Mucosa of gallbladder (tissue), 1 donor: ENCODE measurements around the gene COL6A5. TPM values are rescaled to one million over a fixed set of nuclear protein-coding genes. Genes with fewer than 3 reads are reported as not detected.
"Not testable (repeated sequence)": the region's sequence is repeated elsewhere in the genome, so short reads cannot be mapped to it uniquely, and the experiment has no call there.

Source experiments
- DNase-seq: peaks from one replicate; pipeline ENCODE4 v3.0.0-alpha.2; 2020; ENCODE audit warnings: low spot score
- total RNA-seq: library from RNA; stranded (reverse); gene quantifications from one replicate; pipeline ENCODE4 v1.2.1, GENCODE V29; 2021
- donor health status: DM: no; HTN: no; CAD: no.

The COL6A5 gene
- total RNA-seq, result not detected

DNA sequence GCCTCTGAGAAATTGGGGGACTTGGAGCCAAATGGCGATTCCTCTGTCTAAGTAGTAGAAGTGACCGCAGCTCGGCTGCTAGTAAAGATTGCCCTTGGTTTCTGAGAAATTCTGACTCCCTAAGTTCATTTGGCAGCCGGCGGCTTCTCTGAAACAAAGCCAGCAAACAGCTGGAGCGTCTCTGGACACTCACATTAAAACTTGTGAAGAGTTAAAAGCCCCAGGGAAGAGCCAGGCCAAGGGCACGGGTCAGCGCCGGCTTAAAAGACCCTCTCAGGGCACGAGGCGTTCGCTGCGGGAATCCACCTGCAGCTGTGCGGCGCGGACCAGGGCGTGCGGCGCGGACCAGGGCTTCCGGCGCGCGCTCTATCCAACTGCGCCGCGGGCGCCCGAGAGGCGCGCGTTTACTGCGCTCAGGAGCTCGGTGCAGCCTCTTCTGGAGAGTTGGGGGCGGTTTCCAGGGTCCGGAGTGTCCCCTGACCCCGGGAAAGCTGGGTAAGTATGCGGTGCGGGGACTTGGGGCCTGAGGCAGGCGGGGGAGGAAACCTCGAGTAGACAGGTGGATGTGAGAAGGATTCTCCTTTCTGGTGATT is at the start of gene COL6A5:
COL6A5 (plus strand) TSS at position 186 of the 593 bp plus-strand sequence. CDS start 27,967 bp downstream, outside the sequence.
- no peak for DNase-seq

DNA sequence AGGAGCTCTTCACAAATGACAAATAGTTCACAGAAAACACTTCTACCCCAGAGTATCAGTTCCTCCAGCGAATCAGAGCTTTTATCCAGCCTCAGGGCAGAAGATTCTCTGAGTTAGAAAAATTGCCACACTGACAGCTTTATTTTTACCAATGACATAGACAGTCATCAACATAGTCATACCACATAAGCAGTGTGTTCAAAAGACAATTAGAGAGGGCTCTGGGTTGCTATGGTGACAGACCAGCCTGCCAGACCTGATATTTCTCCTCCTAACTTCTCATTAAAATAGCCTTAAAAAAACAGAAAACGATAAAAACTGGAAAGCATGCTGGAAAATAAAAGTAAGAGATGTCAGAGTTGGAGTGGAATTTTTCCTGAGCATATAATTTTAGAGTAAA is 45.9 kb upstream of the COL6A5 start:
- DNase-seq, result no peak

DNA sequence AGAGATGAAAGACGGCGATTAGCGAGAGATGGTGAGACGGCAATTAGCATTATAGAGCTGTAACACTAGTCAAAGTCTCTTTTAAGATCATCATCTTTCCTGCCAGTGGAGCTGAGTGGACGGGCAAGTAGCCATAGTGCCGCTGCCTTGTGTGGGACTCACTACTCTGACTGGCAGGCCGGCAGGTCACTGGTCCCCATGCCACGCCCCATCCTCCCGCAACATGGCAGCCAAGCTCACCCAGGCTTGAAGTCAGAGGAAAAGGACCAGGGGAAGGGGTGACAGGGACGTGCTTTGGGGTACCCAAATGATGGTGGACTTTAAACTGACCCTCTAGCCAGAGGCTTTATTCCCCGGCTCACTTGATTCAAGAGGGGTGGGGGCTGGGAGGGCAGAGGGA is 44.6 kb upstream of the COL6A5 start:
- no peak for DNase-seq

GRCh38 chr3:130310109-130310508 is 35.4 kb upstream of the COL6A5 start:
- DNase-seq, result no peak

- DNase-seq, result no peak
These were observed 33.1 kb upstream of the COL6A5 start for GRCh38 chr3:130312374-130312773.

DNA sequence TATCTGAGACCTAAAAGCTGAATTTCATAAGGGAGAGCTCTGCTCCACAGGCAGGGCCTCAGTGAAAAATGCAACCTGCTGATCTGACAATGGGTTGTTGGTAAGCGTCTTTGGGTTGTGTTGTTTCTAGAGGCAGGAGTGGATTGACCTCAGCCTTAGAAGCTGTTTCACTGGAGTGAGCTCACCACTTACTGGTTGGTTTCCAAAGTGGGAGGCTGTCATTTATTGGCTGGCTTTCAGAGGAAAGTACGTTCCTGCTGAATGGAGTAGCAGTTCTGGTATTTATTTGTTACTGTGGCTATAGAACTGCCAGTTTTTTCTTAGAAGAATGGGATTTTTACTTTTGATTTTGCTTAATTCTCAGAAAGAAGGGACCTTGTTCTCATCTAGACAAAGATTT is 29.3 kb upstream of the COL6A5 start:
- DNase-seq, result peak; percentile 27

DNA sequence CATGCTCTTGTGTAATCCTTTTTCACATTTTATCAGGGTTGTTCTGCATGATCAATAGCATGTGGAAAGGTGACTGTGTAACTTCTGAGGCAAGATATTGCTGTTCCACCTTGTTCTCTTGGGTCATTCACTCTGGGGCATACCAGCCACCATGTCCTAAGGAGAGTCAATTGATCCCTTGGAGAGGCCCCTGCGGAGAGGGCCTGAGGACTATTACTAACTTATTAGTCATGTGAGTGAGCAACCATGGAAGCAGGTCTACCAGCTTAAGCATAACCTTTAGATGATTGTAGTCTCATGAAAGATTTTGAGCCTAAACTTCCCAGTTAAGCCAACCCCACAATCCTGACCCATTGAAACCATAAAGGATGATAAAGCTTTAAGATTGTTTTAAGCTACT is 22.0 kb upstream of the COL6A5 start:
- no peak for DNase-seq

GRCh38 chr3:130340766-130341165 is 4.7 kb upstream of the COL6A5 start:
- DNase-seq, result no peak

DNA sequence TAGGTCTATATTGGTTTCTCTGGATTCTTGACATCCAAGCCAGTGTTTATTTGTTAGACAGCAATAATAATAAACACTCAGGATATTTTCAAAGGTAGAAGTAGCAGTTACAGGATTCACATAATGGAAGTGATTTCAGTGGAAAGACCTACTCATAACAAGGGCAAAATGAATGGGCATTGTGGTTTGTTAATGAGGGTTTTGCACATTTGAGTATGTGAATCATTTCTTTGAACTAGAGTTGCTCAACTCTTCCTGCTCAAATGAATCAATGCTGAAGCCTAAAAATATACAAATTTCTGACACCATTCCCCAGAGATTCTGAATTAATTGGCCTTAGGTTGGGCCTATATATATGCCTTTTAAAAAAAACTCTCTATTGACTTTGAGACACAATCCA is 4.1 kb upstream of the COL6A5 start:
- no peak for DNase-seq

GRCh38 chr3:130341882-130342281 is 3.6 kb upstream of the COL6A5 start:
- DNase-seq, result no peak

GRCh38 chr3:130342821-130343661 is 2.4 kb upstream of the COL6A5 start:
- DNase-seq, result no peak

DNA sequence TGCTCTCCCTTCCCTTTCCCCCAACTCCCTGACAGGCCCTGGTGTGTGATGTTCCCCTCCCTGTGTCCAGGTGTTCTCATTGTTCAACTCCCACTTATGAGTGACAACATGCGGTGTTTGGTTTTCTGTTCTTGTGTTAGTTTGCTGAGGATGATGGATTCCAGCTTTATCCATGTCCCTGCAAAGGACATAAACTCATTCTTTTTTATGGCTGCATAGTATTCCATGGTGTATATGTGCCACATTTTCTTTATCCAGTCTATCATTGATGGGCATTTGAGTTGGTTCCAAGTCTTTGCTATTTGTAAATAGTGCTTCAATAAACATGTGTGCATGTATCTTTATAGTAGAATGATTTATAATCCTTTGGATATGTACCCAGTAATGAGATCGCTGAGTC is 2.8 kb downstream of the COL6A5 start:
- not testable (repeated sequence) for DNase-seq

GRCh38 chr3:130354430-130354829 is 9.0 kb downstream of the COL6A5 start:
- DNase-seq, result no peak

DNA sequence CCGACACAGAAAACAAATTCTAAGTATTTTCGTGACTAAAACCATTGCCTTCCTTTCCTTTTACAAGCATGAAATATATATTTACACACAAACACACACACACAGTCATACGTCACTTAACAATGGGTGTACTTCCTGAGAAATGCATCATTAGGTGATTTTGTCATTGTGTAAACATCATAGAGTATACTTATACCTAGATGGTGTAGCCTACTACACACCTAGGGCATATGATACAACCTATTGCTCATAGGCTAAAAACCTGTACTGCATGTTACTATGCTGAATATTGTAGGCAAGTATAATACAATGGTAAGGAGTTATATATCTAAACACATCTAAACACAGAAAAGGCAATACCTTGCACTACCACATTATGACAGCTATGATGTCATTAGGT is 28.6 kb downstream of the COL6A5 start:
- DNase-seq, result no peak

GRCh38 chr3:130374908-130375307 is 29.4 kb downstream of the COL6A5 start:
- no peak for DNase-seq

DNA sequence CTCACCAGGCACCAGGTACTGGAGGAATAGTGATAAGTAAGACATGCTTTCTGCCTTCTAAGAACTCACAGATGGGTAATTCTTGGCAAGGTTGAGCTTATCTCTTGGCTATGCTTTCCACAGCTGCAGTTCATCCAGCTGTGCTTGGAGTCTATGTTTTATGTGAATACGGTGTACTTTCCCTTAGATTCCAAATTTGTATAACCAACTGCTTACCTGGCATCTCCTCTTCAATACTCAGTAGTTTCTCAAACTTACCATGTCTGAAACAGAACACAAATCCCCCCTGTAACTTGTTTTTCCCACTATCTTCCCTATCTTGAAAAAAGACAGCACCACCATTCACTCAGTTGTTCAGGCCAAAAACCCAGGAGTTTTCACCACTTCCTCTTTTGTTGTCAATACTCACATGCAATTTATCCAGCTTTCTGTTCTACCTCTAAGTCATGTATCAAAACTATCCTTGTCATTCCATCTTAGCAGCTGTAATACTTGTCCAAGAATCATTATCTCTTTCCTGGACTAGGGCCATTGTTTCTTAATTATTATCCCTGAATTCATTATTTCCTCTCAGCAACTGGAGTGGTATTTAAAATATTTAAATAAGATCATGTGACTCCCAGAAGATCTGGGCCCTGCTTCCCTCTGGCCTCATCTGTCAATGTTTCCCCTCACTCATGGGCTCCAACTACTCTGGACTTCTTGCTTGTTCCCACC is 32.6 kb downstream of the COL6A5 start:
- no peak for DNase-seq

- no peak for DNase-seq
These were observed 33.3 kb downstream of the COL6A5 start for GRCh38 chr3:130378677-130379191.

GRCh38 chr3:130379274-130379673 is 33.8 kb downstream of the COL6A5 start:
- no peak for DNase-seq

DNA sequence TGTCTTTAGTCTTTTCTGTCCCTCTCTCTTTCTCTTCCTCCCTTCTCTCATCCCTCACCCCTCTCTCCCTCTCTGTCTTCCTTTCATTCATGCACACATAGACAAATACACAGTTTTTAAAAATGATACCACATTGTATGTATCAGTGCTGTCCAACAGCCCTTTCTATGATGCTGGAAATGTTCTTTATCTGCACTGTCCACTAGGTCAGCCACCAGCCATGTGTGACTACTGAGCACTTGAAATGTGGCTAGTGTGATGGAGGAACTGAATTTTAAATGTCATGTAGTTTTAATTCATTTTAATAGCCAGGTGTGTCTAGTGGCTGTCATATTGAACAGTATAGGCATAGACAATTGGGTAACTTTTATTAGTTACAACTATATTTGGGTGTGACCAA is 34.9 kb downstream of the COL6A5 start:
- DNase-seq, result no peak

- no peak for DNase-seq
These were observed 38.0 kb downstream of the COL6A5 start for GRCh38 chr3:130383424-130383823.

DNA sequence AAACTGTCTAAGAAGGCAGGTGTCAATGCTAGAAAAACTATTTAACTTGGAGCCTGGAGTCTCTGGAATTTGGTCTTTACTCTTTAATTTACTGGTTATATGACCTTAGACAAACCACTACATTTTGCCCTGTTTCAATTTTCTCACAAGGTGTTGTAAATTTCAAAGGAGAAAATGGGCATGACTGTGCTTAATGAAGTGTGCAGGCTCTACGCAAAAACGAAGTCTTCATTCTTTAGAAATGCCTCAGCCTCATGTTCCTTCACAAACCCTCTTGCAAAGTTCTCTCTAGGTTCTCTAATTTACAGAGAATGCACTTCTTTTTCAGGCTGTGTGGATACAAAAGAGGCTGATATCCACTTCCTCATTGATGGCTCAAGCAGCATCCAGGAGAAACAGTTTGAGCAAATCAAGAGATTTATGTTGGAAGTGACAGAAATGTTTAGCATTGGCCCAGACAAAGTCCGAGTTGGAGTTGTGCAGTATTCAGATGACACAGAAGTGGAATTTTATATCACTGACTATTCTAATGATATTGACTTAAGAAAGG is 39.1 kb downstream of the COL6A5 start:
- DNase-seq, result no peak

- no peak for DNase-seq
These were observed 41.3 kb downstream of the COL6A5 start for GRCh38 chr3:130386604-130387263.
